MM.1S (cell line): ENCODE measurements around the gene PLA2G10.

ENCODE experiments used
- DNase-seq: peaks from one replicate; pipeline ENCODE4 v3.0.0-alpha.2; 2015
- H2AFZ ChIP-seq: fragments of 300-600 bp; sonication (generic); 2 replicates; pipeline ENCODE4 v1.6.0; 2016; ENCODE audit warnings: antibody characterized with exemption, low read length
- H3F3A ChIP-seq: fragments of 300-600 bp; sonication (generic); 2 replicates; pipeline ENCODE4 v1.6.1; 2016; ENCODE audit warnings: mild to moderate bottlenecking, antibody characterized with exemption, low read length, moderate library complexity, mixed read lengths; ENCODE audit not compliant: insufficient read depth
- H3K27ac ChIP-seq: fragments of 300-600 bp; sonication (generic); 2 replicates; pipeline ENCODE4 v1.5.1; 2016; ENCODE audit warnings: mild to moderate bottlenecking, low read length
- H3K27me3 ChIP-seq: fragments of 300-600 bp; sonication (generic); replicated peaks from 2 replicates; pipeline ENCODE4 v1.6.0; 2016; ENCODE audit warnings: low read length; ENCODE audit not compliant: insufficient read depth
- H3K36me3 ChIP-seq: fragments of 300-600 bp; sonication (generic); replicated peaks from 2 replicates; pipeline ENCODE4 v1.6.1; 2016; ENCODE audit warnings: mild to moderate bottlenecking, low read length, mixed read lengths; ENCODE audit not compliant: insufficient read depth
- H3K4me1 ChIP-seq: fragments of 300-600 bp; sonication (generic); 2 replicates; pipeline ENCODE4 v1.6.1; 2016; ENCODE audit warnings: low read length, mixed read lengths
- H3K4me2 ChIP-seq: fragments of 300-600 bp; sonication (generic); 2 replicates; pipeline ENCODE4 v1.6.0; 2016; ENCODE audit warnings: low read depth, low read length
- H3K4me3 ChIP-seq: fragments of 300-600 bp; sonication (generic); 2 replicates; pipeline ENCODE4 v1.5.1; 2016; ENCODE audit warnings: low read length, mixed read lengths
- H3K79me2 ChIP-seq: fragments of 300-600 bp; sonication (generic); 2 replicates; pipeline ENCODE4 v1.6.1; 2016; ENCODE audit warnings: mixed run types, low read length, mixed read lengths
- H3K9ac ChIP-seq: fragments of 300-600 bp; sonication (generic); 2 replicates; pipeline ENCODE4 v1.6.1; 2016; ENCODE audit warnings: low read length, mixed read lengths
- H3K9me2 ChIP-seq: fragments of 300-600 bp; sonication (generic); replicated peaks from 2 replicates; pipeline ENCODE4 v1.6.1; 2016; ENCODE audit warnings: mild to moderate bottlenecking, low read length, mixed read lengths; ENCODE audit not compliant: insufficient read depth
- H3K9me3 ChIP-seq: fragments of 300-600 bp; sonication (generic); replicated peaks from 2 replicates; pipeline ENCODE4 v1.6.1; 2016; ENCODE audit warnings: mild to moderate bottlenecking, low read length, mixed read lengths; ENCODE audit not compliant: insufficient read depth
- H4K20me1 ChIP-seq: fragments of 300-600 bp; sonication (generic); 2 replicates; pipeline ENCODE4 v1.6.1; 2016; ENCODE audit warnings: mild to moderate bottlenecking, low read length, moderate library complexity, mixed read lengths; ENCODE audit not compliant: insufficient read depth
- CTCF ChIP-seq: fragments of 300-600 bp; sonication (generic); IDR thresholded peaks from 2 replicates; pipeline ENCODE4 v1.5.1; 2016; ENCODE audit warnings: antibody characterized with exemption, low read length, mixed read lengths
- EZH2 ChIP-seq: fragments of 300-600 bp; sonication (generic); optimal IDR thresholded peaks from 2 replicates; pipeline ENCODE3; 2017; ENCODE audit warnings: low read depth, mild to moderate bottlenecking, antibody characterized with exemption, low read length, mixed read lengths
- EZH2phosphoT487 ChIP-seq: fragments of 300-600 bp; sonication (generic); IDR thresholded peaks from 2 replicates; pipeline ENCODE4 v1.6.1; 2018; ENCODE audit warnings: antibody characterized with exemption, low read length

The PLA2G10 gene

GRCh38 chr16:14627078-14627477 is 67.0 kb downstream of the PLA2G10 start:
- H4K20me1 ChIP-seq, result no peaks in the 10 kb centered on the region
- H3F3A ChIP-seq, result peaks cover 11% of the 10 kb centered on the region
- no peak for DNase-seq
- H3K36me3 ChIP-seq, result peaks cover 5% of the 10 kb centered on the region
- H3K4me1 ChIP-seq, result peaks cover 14% of the 10 kb centered on the region; the same call in 1 of the 2 replicates
- no peaks in the 10 kb centered on the region for H3K27me3 ChIP-seq
- no peak overlapping the region for H3K4me3 ChIP-seq
- H2AFZ ChIP-seq, result no peak overlapping the region
- H3K9ac ChIP-seq, result no peak overlapping the region
- no peak overlapping the region for H3K27ac ChIP-seq
- TF ChIP-seq CTCF (no peak), EZH2 (no peak), EZH2phosphoT487 (no peak)
- peaks cover 15% of the 10 kb centered on the region for H3K79me2 ChIP-seq
- no peaks in the 10 kb centered on the region; the same call in 1 of the 2 replicates for H3K9me3 ChIP-seq
- no peak overlapping the region for H3K4me2 ChIP-seq
- no peaks in the 10 kb centered on the region for H3K9me2 ChIP-seq
